Stomach (tissue), 9 donors: ENCODE results near the gene RERE. TPM values are rescaled to one million over a fixed set of nuclear protein-coding genes. Genes with fewer than 3 reads are reported as not detected.

Source experiments
- DNase-seq, 2 donors: peaks; one replicate each; pipeline versions ENCODE4 v3.0.0 to v3.0.0-alpha.2; 2013 to 2019
- H3K27ac ChIP-seq, 5 donors: fragments of 200-600 bp in 4 of 5; sonication (generic) in 4 of 5; one replicate each; pipeline ENCODE4 v1.5.1; 2013 to 2019; ENCODE audit warnings: mild to moderate bottlenecking in 1 of 5, moderate library complexity in 1 of 5
- H3K27me3 ChIP-seq, 3 donors: fragments of 200-600 bp; sonication (generic); one replicate each; pipeline ENCODE4 v1.5.1; 2017 to 2019; ENCODE audit warnings: mixed run types in 1 of 3
- H3K36me3 ChIP-seq, 4 donors: fragments of 200-600 bp; sonication (generic); 1 replicate in 3 of 4; 2 replicates in 1 of 4; pipeline ENCODE4 v1.5.1; 2016 to 2019
- H3K4me1 ChIP-seq, 4 donors: fragments of 200-600 bp; sonication (generic); one replicate each; pipeline ENCODE4 v1.5.1; 2016 to 2019
- H3K4me3 ChIP-seq, 4 donors: fragments of 200-600 bp; sonication (generic) in 3 of 4; one replicate each; pipeline ENCODE4 v1.5.1; 2016 to 2019; ENCODE audit warnings: mild to moderate bottlenecking in 1 of 4
- H3K9me3 ChIP-seq, 4 donors: fragments of 200-600 bp; sonication (generic); one replicate each; pipeline ENCODE4 v1.5.1; 2016 to 2019
- EP300 ChIP-seq: sonication (generic); formaldehyde crosslinking; IDR thresholded peaks from one replicate; pipeline ENCODE4 v1.6.1; 2017; ENCODE audit warnings: antibody characterized with exemption
- POLR2A ChIP-seq, 4 donors: fragments of 450-650 bp; IDR thresholded peaks; one replicate each; pipeline ENCODE4 v1.6.1; 2016; ENCODE audit warnings: antibody characterized with exemption in 4 of 4, control low read depth in 2 of 4, mild to moderate bottlenecking in 1 of 4, moderate library complexity in 1 of 4
- POLR2AphosphoS5 ChIP-seq, 3 donors: sonication (generic); formaldehyde crosslinking; IDR thresholded peaks; one replicate each; pipeline ENCODE4 v1.6.1; 2016; ENCODE audit warnings: antibody characterized with exemption in 3 of 3
- WGBS, 5 donors: extraction: QIAGEN DNeasy Blood & Tissue Kit in 3 of 5; methylation state at CpG; one replicate each; pipeline versions ENCODE4 v1.1.5 to v1.1.7; 2013 to 2018; 5-methylcytosine and 5-hydroxymethylcytosine counted together
- intact Hi-C: fragments of 100-400 bp; cut with DNase I; formaldehyde crosslinking; loops from one replicate; pipeline ENCODE4 v1.15.1; 2023; ENCODE audit warnings: low total_unique reads
- polyA plus RNA-seq, 3 donors: library from polyadenylated mRNA; stranded (reverse); fragments of 200-250 nt; gene quantifications; one replicate each; pipeline ENCODE4 v1.2.3, GENCODE V29; 2013
- total RNA-seq, 5 donors: library from RNA; depleted of rRNA; stranded (reverse); fragments of >200 nt; gene quantifications; one replicate each; pipeline versions ENCODE4 v1.1.0 to v1.2.3, GENCODE V29; 2014 to 2016
- TF ChIP-seq, protein P1 (sequence below), 7 experiments: fragments of 450-650 bp in 4 of 7; fragments of 200-600 bp in 3 of 7; sonication (generic) in 3 of 7; IDR thresholded peaks; one replicate each; pipeline ENCODE4 v1.5.1; 2016 to 2019; ENCODE audit warnings: antibody characterized with exemption in 7 of 7, control low read depth in 2 of 7, mild to moderate bottlenecking in 1 of 7
- donor health status: healthy with polysubstance abuse.
- donor health status: Bipolar disorder and iron deficiency.
- donor health status: healthy.

The RERE gene
- total and polyA plus RNA-seq, 8 donors, result 15.6 to 198 (median 79.3) TPM

DNA sequence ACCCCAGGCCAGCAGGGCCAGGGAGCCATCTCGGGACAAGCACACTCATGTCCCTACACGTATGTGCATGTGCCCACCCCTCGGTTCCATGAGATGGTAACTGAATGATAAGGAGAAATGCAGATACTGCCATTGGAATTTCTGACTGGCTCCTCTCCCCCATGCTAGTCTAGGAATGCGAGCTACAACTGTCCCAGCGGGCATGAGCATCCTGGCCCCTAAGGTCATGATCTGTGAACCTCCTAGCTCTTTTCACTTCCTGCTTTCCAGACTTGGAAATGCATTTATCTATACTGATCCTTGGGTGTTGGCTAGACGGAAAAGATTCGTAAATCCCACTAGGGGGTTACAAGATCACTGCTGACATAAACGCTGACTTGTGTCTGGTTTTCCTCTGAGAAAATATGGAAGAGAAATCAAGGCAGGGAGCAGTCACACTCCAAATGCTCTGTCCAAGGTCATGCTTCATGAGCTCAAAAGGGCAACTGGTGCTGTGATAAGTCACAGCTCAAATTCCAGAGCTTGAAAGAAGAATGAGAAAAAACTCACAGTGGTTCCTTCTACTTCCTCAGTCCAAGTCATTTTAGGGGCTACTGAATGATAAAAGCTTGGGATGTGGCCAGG lies 449.8 kb downstream of the RERE start:
- DNase-seq, result no peak
- peaks cover 10 to 50% (median 42%) of the 10 kb centered on the region in 4 donors for H3K36me3 ChIP-seq
- no peaks in the 10 kb centered on the region for H3K27me3 ChIP-seq
- TF ChIP-seq, protein P1, sequence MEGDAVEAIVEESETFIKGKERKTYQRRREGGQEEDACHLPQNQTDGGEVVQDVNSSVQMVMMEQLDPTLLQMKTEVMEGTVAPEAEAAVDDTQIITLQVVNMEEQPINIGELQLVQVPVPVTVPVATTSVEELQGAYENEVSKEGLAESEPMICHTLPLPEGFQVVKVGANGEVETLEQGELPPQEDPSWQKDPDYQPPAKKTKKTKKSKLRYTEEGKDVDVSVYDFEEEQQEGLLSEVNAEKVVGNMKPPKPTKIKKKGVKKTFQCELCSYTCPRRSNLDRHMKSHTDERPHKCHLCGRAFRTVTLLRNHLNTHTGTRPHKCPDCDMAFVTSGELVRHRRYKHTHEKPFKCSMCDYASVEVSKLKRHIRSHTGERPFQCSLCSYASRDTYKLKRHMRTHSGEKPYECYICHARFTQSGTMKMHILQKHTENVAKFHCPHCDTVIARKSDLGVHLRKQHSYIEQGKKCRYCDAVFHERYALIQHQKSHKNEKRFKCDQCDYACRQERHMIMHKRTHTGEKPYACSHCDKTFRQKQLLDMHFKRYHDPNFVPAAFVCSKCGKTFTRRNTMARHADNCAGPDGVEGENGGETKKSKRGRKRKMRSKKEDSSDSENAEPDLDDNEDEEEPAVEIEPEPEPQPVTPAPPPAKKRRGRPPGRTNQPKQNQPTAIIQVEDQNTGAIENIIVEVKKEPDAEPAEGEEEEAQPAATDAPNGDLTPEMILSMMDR (IDR thresholded peaks at IDR 0.05), result no peak
- H3K27ac ChIP-seq, result peak overlapping the region in 4 of 5 donors; percentile 13 to 88 (median 30)
- H3K4me3 ChIP-seq, result no peak overlapping the region
- WGBS, 5 donors, result 67 to 89% (median 79%) methylated on average over 8 of the region's 8 CpGs
- peaks cover 71 to 100% (median 84%) of the 10 kb centered on the region in 4 donors for H3K4me1 ChIP-seq
- intact Hi-C loops, result loop anchor here (10.0 kb wide), 1 partner anchor 57 kb away; no protein-coding TSS in a partner anchor
- H3K9me3 ChIP-seq, result no peaks in the 10 kb centered on the region

DNA sequence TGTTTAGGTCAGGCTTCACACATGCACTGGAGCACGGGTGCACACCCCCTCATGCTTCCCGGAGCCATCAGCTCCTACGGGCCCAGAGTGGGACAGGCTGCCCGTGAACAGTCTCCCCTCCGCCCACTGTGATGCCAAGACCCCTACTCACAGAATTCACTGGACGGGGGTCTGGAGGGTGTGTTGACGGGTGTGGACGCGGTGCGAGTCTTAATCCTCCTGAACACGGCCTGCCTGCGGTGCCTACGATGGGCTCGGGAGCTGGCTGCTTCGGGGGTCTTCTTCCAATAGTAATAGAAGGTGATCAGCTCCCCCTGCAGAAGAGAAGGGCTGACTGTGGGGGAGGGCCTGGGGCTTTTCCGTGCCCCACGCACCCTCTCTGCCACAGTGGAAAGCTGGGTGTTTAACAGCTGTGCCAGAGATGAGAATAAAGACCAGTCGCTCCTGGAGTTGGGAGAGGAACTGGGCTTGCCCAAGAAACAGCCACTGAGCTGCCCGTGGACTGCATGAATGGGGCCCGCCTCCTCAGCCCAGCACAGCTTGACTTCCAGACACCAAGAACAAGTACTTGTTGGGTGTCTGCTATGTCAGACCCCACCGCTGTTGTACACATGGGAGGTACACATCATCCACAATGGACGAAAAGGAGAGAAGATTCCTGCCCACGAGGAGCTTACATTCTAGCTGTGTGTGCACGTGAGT lies 451.6 kb downstream of the RERE start:
- intact Hi-C loops, result loop anchor here (10.0 kb wide), 1 partner anchor 59 kb away; no protein-coding TSS in a partner anchor
- Histone ChIP-seq H3K27me3 (no peaks in the 10 kb centered on the region), H3K36me3 (peaks cover 28 to 64% (median 57%) of the 10 kb centered on the region in 4 donors), H3K9me3 (no peaks in the 10 kb centered on the region), H3K27ac (no peak overlapping the region), H3K4me3 (no peak overlapping the region), H3K4me1 (peaks cover 53 to 81% (median 65%) of the 10 kb centered on the region in 4 donors)
- no peak for DNase-seq
- TF ChIP-seq POLR2AphosphoS5 (IDR thresholded peaks at IDR 0.05) (no peak), EP300 (no peak), POLR2A (IDR thresholded peaks at IDR 0.05) (no peak)
- TF ChIP-seq, protein P1 (IDR thresholded peaks at IDR 0.05), result no peak
- 89 to 94% (median 92%) methylated on average over 20 to 24 of the region's 24 CpGs for WGBS, 5 donors

DNA sequence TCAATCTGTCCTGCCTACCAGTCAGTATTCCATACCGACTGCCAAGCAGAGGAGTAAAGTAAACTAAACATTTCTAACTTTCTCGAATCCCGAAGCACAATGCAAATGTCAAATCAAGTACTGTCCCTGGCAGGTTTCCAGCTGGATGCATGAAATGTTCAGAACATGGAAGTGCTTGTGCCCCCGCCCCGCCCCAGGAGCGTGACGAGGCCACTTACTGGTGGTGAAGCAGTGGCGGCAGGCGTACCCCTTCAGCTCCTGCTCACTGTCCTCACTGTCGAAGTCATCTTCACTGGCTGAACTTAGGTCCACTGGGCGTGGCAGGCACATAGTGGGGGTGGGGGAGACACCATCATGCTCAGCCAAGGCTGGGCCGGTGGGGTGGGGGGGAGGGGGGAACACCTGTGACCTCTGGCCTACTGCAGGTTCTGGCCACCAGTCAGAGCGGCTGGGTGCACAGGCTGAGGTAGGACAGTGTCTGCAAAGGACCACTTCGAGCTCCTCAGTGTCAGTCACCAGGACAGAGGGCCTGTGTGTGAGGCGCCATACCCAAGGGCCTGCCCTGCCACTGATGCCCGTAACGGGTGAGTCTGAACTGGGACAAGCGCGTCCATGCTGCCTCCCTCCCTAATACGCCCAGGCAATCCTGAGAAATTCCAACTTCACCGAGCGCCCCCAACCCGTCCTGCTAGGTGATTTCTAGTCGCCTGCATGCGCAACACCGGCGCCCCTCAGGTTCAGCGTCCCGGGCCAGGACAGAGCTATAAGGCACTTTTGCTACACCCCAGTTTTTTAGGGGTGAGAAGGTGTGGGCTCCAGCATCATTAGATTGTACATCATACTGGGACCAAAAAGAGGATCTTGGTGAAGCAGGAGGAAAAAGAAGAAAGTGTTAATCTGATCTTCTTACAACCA lies 452.7 kb downstream of the RERE start:
- H3K27ac ChIP-seq, result peak overlapping the region in 4 of 5 donors; percentile 18 to 56 (median 36)
- no peak overlapping the region for H3K4me3 ChIP-seq
- no peaks in the 10 kb centered on the region for H3K27me3 ChIP-seq
- TF ChIP-seq POLR2A (IDR thresholded peaks at IDR 0.05) (no peak), POLR2AphosphoS5 (IDR thresholded peaks at IDR 0.05) (peak in 1 of 3 donors; percentile 14)
- TF ChIP-seq, protein P1 (IDR thresholded peaks at IDR 0.05), result no peak
- peak in 1 of 2 donors; percentile 75 for DNase-seq
- peaks cover 42 to 71% (median 55%) of the 10 kb centered on the region in 4 donors for H3K4me1 ChIP-seq
- intact Hi-C loops, result loop anchor here (10.0 kb wide), 1 partner anchor 60 kb away; no protein-coding TSS in a partner anchor
- WGBS, 5 donors, result 79 to 87% (median 80%) methylated on average over 22 to 29 of the region's 29 CpGs
- H3K36me3 ChIP-seq, result peaks cover 39 to 69% (median 67%) of the 10 kb centered on the region in 4 donors
- H3K9me3 ChIP-seq, result no peaks in the 10 kb centered on the region
